ENCODE data around the gene KAT14. TPM values are rescaled to one million over a fixed set of nuclear protein-coding genes. Genes with fewer than 3 reads are reported as not detected.

The KAT14 gene
- total RNA-seq, 4 donors from 2014 or later: 17.1 to 19.9 (median 18.8) TPM

DNA sequence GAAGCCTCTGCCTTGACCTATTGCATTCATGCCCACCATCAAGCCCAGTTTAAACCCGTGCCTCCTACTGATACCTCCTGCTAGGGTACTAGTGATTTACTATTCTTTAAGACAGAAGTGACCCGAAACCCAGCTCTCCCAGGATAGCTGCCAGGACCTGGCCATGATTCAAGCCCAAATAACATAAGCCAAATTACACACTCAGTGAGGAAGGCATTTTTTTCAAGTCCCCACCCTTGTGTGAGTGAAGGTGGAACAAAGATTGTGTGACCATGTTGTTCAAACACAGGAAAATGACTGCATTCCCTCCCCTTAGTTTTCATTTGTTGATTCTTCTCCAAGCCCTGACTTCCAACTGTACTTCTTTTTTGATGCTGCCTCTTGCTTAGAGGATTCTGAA is 3.7 kb upstream of the KAT14 start:
- ATAC-seq: no peak
- Histone ChIP-seq H3K36me3 (no peaks in the 10 kb centered on the region), H3K9me3 (no peaks in the 10 kb centered on the region), H3K4me3 (no peak overlapping the region), H3K27me3 (no peaks in the 10 kb centered on the region), H3K4me1 (peaks cover 0 to 11% (median 2%) of the 10 kb centered on the region in 3 donors), H3K27ac (no peak overlapping the region)
- WGBS, 2 donors (ENCODE audit: low coverage in 1 of 2): 31 to 33% methylated on average over 1 to 2 of the region's 2 CpGs
- TF ChIP-seq EP300 (IDR thresholded peaks at IDR 0.05) (no peak), POLR2AphosphoS5 (IDR thresholded peaks at IDR 0.05) (no peak), POLR2A (IDR thresholded peaks at IDR 0.05) (no peak)
- TF ChIP-seq, protein P1, sequence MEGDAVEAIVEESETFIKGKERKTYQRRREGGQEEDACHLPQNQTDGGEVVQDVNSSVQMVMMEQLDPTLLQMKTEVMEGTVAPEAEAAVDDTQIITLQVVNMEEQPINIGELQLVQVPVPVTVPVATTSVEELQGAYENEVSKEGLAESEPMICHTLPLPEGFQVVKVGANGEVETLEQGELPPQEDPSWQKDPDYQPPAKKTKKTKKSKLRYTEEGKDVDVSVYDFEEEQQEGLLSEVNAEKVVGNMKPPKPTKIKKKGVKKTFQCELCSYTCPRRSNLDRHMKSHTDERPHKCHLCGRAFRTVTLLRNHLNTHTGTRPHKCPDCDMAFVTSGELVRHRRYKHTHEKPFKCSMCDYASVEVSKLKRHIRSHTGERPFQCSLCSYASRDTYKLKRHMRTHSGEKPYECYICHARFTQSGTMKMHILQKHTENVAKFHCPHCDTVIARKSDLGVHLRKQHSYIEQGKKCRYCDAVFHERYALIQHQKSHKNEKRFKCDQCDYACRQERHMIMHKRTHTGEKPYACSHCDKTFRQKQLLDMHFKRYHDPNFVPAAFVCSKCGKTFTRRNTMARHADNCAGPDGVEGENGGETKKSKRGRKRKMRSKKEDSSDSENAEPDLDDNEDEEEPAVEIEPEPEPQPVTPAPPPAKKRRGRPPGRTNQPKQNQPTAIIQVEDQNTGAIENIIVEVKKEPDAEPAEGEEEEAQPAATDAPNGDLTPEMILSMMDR (IDR thresholded peaks at IDR 0.05): no peak

GRCh38 chr20:18138266-18138582 is 561 bp downstream of the KAT14 start:
- peak; percentile 45 for ATAC-seq
- H3K27me3 ChIP-seq: no peaks in the 10 kb centered on the region
- WGBS, 2 donors (ENCODE audit: low coverage in 1 of 2): 0% methylated on average over 2 to 6 of the region's 15 CpGs
- peaks cover 0 to 13% of the 10 kb centered on the region in 2 donors for H3K36me3 ChIP-seq
- H3K4me1 ChIP-seq: peaks cover 0 to 40% (median 11%) of the 10 kb centered on the region in 3 donors
- H3K9me3 ChIP-seq: no peaks in the 10 kb centered on the region
- peak overlapping the region; percentile 56 to 95 for H3K4me3 ChIP-seq
- TF ChIP-seq, protein P1 (IDR thresholded peaks at IDR 0.05): no peak
- TF ChIP-seq POLR2A (IDR thresholded peaks at IDR 0.05) (no peak), EP300 (IDR thresholded peaks at IDR 0.05) (no peak), POLR2AphosphoS5 (IDR thresholded peaks at IDR 0.05) (no peak)
- peak overlapping the region; percentile 47 to 96 (median 92) for H3K27ac ChIP-seq

DNA sequence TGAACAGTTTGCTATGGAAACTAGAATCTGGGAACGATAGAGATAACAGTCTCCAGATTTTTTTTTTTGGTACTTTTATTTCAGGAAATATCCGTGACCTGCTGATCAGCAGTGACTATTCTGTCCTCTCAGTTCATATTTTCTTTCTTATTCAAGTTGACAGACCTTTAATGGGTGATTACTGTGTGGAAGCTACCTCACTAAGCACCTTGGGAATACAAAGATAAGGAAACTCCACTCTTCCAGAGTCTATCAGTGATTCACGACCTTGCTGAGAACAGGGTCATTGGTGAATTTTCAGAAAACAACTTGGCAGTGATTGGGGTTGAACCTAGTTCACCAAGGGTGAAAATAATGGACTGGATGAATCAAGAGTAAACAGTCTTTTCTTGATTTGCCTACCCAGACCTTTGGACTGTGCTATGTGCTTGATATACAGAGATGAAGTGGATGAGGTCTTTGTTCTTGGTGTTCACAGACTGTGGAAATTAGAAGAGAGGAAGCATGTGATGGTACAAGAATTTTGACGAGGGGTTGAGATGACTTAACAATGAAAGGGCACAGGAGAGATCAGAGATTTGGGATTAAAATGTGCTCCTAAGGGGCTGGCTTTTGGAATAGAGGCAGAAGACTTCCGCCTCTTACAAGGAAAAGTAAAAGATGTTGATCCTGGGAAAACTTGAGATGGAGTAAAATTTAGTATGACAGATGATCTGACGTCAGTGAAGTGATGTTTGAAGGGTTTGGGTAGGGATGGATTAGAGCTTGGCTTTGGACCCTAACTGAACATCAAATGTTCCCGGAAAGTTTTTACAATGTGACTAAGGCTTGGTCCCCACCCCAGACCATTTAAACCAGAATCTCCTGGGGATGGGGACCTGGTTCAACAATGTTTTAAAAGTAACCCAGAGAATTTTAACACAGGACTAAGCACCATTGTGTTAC is 1.2 kb downstream of the KAT14 start:
- ATAC-seq: no peak
- TF ChIP-seq, protein P1 (IDR thresholded peaks at IDR 0.05): no peak
- TF ChIP-seq EP300 (IDR thresholded peaks at IDR 0.05): no peak
- no peak for TF ChIP-seq POLR2A (IDR thresholded peaks at IDR 0.05)
- no peak for TF ChIP-seq POLR2AphosphoS5 (IDR thresholded peaks at IDR 0.05)
- WGBS, 2 donors (ENCODE audit: low coverage in 1 of 2): 22 to 25% methylated on average over 6 to 7 of the region's 7 CpGs
- no peaks in the 10 kb centered on the region for H3K27me3 ChIP-seq
- no peaks in the 10 kb centered on the region for H3K9me3 ChIP-seq
- peak overlapping the region in 3 of 4 donors; percentile 91 to 96 (median 94) for H3K27ac ChIP-seq
- peaks cover 0 to 40% (median 11%) of the 10 kb centered on the region in 3 donors for H3K4me1 ChIP-seq
- H3K4me3 ChIP-seq: peak overlapping the region; percentile 56 to 95
- H3K36me3 ChIP-seq: peaks cover 0 to 19% of the 10 kb centered on the region in 2 donors

- H3K4me3 ChIP-seq: no peak overlapping the region
- H3K27me3 ChIP-seq: no peaks in the 10 kb centered on the region
- ATAC-seq: no peak
- TF ChIP-seq, protein P1 (IDR thresholded peaks at IDR 0.05): no peak
- TF ChIP-seq EP300 (IDR thresholded peaks at IDR 0.05) (no peak), POLR2A (IDR thresholded peaks at IDR 0.05) (no peak), POLR2AphosphoS5 (IDR thresholded peaks at IDR 0.05) (no peak)
- WGBS, 2 donors (ENCODE audit: low coverage in 1 of 2): 79 to 80% methylated on average over 2 of the region's 2 CpGs
- H3K27ac ChIP-seq: no peak overlapping the region
- peaks cover 0 to 40% (median 11%) of the 10 kb centered on the region in 3 donors for H3K4me1 ChIP-seq
- H3K36me3 ChIP-seq: peaks cover 0 to 29% of the 10 kb centered on the region in 2 donors
- no peaks in the 10 kb centered on the region for H3K9me3 ChIP-seq
These were observed 2.2 kb downstream of the KAT14 start for GRCh38 chr20:18139832-18140231.

Measured in gastroesophageal sphincter (tissue), 4 donors.